Measurements from ENCODE around the gene STN1. TPM values are rescaled to one million over a fixed set of nuclear protein-coding genes. Genes with fewer than 3 reads are reported as not detected.

Gene STN1
- total RNA-seq, 4 donors from 2014 or later, result 20.0 to 29.2 (median 27.0) TPM

DNA sequence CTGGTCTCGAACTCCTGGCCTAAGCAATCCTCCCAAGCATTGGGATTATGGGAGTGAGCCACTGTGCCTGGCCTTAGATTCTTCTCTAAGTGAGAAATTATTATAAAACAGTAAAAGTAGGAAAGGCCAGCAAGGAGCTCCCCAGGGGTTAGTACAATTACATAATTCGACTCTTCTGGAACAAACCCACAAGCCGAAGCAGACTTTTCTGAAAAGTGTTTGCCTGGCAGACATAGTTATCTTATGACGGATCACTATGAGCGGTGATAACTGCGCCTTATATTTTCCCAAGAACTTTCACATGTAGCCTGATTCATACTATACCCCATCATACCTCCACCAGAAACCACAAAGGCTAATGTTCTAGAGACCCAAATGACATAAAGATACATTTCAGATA is 32.4 kb downstream of the STN1 start:
- Histone ChIP-seq H3K27me3 (no peaks in the 10 kb centered on the region), H3K4me1 (no peaks in the 10 kb centered on the region), H3K4me3 (no peak overlapping the region), H3K27ac (no peak overlapping the region), H3K36me3 (no peaks in the 10 kb centered on the region), H3K9me3 (no peaks in the 10 kb centered on the region)
- intact Hi-C loops (cut with DNase I; ENCODE audit: low total_unique reads), result no loop called here
- no peak for DNase-seq
- TF ChIP-seq, protein P1, sequence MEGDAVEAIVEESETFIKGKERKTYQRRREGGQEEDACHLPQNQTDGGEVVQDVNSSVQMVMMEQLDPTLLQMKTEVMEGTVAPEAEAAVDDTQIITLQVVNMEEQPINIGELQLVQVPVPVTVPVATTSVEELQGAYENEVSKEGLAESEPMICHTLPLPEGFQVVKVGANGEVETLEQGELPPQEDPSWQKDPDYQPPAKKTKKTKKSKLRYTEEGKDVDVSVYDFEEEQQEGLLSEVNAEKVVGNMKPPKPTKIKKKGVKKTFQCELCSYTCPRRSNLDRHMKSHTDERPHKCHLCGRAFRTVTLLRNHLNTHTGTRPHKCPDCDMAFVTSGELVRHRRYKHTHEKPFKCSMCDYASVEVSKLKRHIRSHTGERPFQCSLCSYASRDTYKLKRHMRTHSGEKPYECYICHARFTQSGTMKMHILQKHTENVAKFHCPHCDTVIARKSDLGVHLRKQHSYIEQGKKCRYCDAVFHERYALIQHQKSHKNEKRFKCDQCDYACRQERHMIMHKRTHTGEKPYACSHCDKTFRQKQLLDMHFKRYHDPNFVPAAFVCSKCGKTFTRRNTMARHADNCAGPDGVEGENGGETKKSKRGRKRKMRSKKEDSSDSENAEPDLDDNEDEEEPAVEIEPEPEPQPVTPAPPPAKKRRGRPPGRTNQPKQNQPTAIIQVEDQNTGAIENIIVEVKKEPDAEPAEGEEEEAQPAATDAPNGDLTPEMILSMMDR (IDR thresholded peaks at IDR 0.05), result no peak
- no peak for TF ChIP-seq POLR2A (IDR thresholded peaks at IDR 0.05)

DNA sequence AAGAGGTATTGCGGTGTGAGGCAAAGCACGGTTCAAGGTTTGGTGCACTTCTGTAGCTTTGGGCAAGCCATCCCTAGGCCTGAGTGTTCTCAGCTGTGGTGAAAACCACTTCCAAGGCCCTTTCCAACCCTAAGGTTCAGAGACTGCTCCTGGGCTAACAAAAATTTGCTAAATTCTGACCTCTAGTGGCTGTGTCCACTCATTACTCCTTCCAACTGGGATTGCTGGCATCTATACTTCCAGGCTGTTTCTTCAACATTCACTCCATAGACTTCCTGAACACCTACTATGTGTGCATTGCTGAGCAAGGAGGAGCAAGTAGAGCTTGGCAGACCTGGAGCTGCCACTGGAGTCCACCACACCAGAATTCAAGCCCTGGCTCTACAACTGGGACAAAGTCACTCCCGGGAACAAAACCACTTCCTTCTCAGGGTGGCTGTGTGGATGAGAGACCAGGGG is 33.3 kb downstream of the STN1 start:
- H3K9me3 ChIP-seq, result no peaks in the 10 kb centered on the region
- H3K4me3 ChIP-seq, result no peak overlapping the region
- no peaks in the 10 kb centered on the region for H3K27me3 ChIP-seq
- intact Hi-C loops (cut with DNase I; ENCODE audit: low total_unique reads), result no loop called here
- TF ChIP-seq, protein P1 (IDR thresholded peaks at IDR 0.05), result peak; percentile 50 to 69 (median 62)
- TF ChIP-seq POLR2A (IDR thresholded peaks at IDR 0.05), result no peak
- no peaks in the 10 kb centered on the region for H3K4me1 ChIP-seq
- DNase-seq, result peak in 1 of 2 donors; percentile 21
- no peaks in the 10 kb centered on the region for H3K36me3 ChIP-seq
- no peak overlapping the region for H3K27ac ChIP-seq

DNA sequence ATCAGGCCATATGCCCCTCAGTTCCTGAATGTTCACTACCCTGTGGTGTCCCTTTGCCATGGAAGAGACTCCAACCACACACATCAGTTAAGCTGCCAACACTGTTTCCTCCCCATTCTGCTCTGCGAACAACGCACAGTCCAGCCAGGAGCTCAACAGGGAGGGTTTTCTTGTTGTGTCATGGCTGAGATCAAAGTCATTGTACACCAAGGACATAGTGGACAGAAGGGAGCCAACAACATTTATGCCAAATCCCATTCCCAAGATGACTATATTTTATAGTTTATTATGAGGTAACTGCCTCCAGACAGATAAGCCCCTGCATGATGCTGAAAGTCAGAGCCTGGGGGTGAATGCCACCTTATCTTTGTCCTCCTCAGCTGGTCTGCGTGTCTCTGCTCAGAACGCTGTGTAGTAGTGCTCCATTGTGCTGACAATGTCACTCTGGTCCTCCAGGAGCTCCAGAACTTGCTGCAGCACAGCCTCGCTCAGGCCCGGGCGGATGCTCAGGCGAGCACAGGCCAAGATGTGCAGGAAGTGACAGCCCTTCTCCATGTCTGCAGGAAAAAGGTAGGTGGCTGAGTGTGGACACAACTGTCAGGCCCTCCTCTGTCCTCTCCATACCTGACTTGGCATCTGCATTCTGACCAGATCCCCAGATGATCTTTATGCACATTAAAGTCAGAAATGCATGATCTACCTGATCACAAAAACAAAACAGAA is 35.5 kb downstream of the STN1 start:
- Histone ChIP-seq H3K4me1 (no peaks in the 10 kb centered on the region), H3K27ac (no peak overlapping the region), H3K36me3 (no peaks in the 10 kb centered on the region), H3K4me3 (no peak overlapping the region), H3K9me3 (no peaks in the 10 kb centered on the region), H3K27me3 (no peaks in the 10 kb centered on the region)
- DNase-seq, result no peak
- intact Hi-C loops (cut with DNase I; ENCODE audit: low total_unique reads), result no loop called here
- TF ChIP-seq, protein P1 (IDR thresholded peaks at IDR 0.05), result no peak
- TF ChIP-seq POLR2A (IDR thresholded peaks at IDR 0.05), result no peak

DNA sequence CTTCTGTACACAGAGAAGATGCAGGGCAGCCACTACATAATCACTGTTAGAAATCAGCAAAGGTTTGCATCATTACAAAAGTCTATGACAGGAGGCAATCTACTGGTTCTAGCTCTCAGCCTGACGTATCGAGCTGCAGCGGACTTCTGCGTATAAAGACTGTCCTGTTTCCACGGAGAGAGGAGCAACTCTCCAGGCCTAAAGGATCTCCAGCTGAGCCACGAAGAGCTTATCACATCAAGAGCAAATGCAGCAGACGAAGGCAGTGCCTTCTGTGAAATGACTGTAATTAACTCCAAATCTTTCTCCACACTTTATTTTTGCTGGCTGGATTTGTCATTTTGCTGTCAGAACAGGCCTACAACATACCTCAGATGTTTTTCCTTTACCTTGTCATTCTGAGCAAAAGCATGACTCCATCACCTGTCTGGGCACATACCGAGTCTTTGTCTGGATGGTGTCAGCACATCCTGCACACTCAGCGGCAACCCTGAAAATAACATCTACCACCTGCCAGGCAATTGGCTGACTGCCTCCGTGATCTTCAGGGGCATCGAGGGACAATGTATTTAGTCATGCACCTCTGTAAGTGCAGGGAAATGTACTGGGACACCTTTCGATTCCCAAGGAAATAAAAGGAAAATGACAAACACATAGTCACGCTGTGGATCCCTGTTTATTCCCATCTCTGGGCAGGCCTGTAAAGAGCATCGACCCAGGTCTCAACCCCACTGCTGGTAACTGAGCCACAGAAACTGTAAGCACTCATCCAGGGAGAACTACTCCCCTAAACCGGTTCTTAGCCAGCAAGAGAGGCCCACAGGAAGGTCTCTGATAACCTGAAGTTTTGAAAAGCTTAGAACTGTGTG is 36.3 kb downstream of the STN1 start:
- Histone ChIP-seq H3K4me1 (no peaks in the 10 kb centered on the region), H3K4me3 (no peak overlapping the region), H3K9me3 (no peaks in the 10 kb centered on the region), H3K36me3 (no peaks in the 10 kb centered on the region), H3K27me3 (no peaks in the 10 kb centered on the region), H3K27ac (no peak overlapping the region)
- DNase-seq, result no peak
- intact Hi-C loops (cut with DNase I; ENCODE audit: low total_unique reads), result no loop called here
- TF ChIP-seq, protein P1 (IDR thresholded peaks at IDR 0.05), result no peak
- no peak for TF ChIP-seq POLR2A (IDR thresholded peaks at IDR 0.05)

DNA sequence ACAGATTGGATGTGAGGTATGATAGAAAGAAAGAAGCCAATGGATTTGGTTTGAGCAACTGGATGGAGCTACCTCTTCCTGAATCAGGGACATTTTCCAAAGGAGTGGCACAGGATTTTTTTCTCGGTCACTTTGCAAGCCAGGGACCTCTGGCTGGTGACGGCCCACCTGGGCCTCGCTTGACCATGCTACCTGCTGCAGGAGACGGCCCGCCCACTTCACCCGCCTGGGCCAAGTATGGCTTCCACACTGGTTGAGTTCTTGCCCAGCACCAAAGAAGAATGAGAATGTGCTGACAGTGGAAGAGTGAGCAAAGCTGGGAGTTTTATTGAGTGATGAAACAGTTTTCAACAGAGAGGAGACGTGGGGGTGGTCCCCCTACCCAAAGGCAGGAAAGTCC is 38.2 kb downstream of the STN1 start:
- no peak overlapping the region for H3K4me3 ChIP-seq
- H3K4me1 ChIP-seq, result no peaks in the 10 kb centered on the region
- H3K9me3 ChIP-seq, result no peaks in the 10 kb centered on the region
- intact Hi-C loops (cut with DNase I; ENCODE audit: low total_unique reads), result no loop called here
- H3K27me3 ChIP-seq, result no peaks in the 10 kb centered on the region
- no peak overlapping the region for H3K27ac ChIP-seq
- no peaks in the 10 kb centered on the region for H3K36me3 ChIP-seq
- no peak for DNase-seq
- TF ChIP-seq POLR2A (IDR thresholded peaks at IDR 0.05), result no peak
- TF ChIP-seq, protein P1 (IDR thresholded peaks at IDR 0.05), result no peak
